Stimulated activated memory B cell treated with anti-CD40 and anti-IgM and Interleukin-4, amounts not matched to agents 10 μg/mL and 1 μg/mL and 100 μg/mL, for 72 hours (primary cell): ENCODE data around the gene SERINC5.
"Not testable (repeated sequence)": the region's sequence is repeated elsewhere in the genome, so short reads cannot be mapped to it uniquely, and the experiment has no call there.

ENCODE experiments used
- ATAC-seq: fragments of 150-1000 bp; cut with Tn5 transposase; 2 replicates; pipeline ENCODE4 v1.10.0; 2021
- H3K27ac Mint-ChIP-seq: one replicate; pipeline ENCODE4 v1.8.0; 2022; ENCODE audit warnings: mild to moderate bottlenecking, mixed read lengths
- H3K27me3 Mint-ChIP-seq: one replicate; pipeline ENCODE4 v1.8.0; 2022; ENCODE audit warnings: mixed read lengths
- H3K36me3 Mint-ChIP-seq: one replicate; pipeline ENCODE4 v1.8.0; 2022; ENCODE audit warnings: mixed read lengths
- H3K4me1 Mint-ChIP-seq: one replicate; pipeline ENCODE4 v1.8.0; 2022; ENCODE audit warnings: mixed read lengths
- H3K4me3 Mint-ChIP-seq: one replicate; pipeline ENCODE4 v1.8.0; 2022; ENCODE audit warnings: mild to moderate bottlenecking, moderate library complexity, mixed read lengths
- H3K9me3 Mint-ChIP-seq: one replicate; pipeline ENCODE4 v1.8.0; 2022; ENCODE audit warnings: mixed read lengths

Gene SERINC5

DNA sequence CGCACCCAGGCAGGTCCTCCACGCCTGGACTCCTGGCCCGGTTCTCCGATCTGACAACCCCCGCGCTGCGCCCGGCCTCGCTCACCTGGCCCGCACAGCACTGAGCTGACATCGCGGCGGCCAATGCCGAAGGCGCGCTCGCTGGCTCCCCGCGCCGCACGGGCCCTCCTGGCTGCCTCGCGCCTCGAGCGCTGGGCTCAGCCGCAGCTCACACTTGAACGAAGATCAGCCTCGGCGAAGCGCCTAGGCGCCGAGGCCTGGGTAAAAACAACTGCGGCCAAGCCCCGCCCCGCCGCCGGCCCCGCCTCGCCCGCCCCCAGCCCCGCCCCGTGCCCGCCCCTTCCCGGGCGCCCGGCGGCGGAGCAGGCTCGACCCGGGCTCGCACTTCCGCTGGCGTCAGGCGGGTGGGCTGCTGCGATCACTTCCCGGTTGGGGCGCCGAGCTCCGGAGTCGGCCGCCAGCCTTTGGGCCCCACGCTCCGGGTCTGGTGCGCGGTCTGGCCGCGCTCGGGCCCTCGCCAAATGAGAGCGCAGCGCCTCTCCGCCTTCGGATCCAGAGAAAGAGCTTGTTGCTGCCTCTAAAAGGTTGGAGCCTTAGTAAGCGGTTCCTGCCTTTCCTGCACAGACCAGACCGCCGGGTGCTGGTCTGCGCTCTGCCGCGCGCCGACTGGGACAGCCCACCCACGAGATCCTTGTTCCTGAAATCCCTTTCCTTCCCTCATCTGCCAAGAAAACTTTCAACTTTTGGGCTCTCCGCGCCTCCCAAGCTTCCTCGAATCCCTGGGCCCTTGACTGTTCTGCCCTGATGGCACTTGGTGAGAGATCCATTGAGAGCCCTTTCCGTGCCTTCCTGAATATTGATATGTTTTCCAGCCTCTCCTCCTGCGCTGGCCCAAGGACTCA lies at the start of gene SERINC5:
Gene SERINC5, minus strand, starts transcription at position 238 of the 902 bp plus-strand sequence. Its CDS starts 126 bp downstream, at position 112.
- Mint-ChIP-seq H3K27me3 (no peaks in the 10 kb centered on the region), H3K4me1 (peaks cover 32% of the 10 kb centered on the region), H3K9me3 (no peaks in the 10 kb centered on the region), H3K27ac (peak within 1 kb of the TSS; percentile 95), H3K36me3 (peaks cover 7% of the 10 kb centered on the region), H3K4me3 (peak within 1 kb of the TSS; percentile 94)
- ATAC-seq, result peak; percentile 93

DNA sequence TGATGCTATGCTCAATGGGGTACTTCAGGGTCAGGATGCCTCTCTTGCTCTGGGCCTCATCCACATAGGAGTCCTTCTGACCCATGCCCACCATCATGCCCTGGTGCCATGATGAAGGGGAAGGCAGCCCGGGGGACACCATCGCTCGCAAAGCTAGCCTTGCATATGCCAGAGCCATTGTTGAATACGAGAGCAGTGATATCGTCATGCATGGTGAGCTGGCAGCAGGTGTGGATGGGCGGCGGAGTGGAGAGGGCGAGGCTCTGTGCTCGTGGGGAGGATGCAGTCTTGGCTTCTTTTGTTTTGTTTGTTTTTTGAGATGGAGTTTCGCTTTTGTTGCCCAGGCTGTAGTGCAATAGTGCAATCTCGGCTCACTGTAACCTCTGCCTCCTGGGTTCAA lies 46.8 kb upstream of the SERINC5 start:
- no peak overlapping the region for H3K27ac Mint-ChIP-seq
- H3K36me3 Mint-ChIP-seq, result no peaks in the 10 kb centered on the region
- no peak for ATAC-seq
- peaks cover 28% of the 10 kb centered on the region for H3K27me3 Mint-ChIP-seq
- no peak overlapping the region for H3K4me3 Mint-ChIP-seq
- no peaks in the 10 kb centered on the region for H3K9me3 Mint-ChIP-seq
- H3K4me1 Mint-ChIP-seq, result no peaks in the 10 kb centered on the region

DNA sequence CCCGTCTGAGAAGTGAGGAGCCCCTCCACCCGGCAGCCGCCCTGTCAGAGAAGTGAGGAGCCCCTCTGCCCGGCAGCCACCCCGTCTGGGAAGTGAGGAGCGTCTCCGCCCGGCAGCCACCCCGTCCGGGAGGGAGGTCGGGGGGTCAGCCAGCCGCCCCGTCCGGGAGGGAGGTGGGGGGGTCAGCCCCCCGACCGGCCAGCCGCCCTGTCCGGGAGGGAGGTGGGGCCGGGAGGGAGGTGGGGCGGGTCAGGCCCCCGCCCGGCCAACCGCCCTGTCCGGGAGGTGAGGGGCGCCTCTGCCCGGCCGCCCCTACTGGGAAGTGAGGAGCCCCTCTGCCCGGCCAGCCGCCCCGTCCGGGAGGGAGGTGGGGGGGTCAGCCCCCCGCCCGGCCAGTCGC lies 45.5 kb upstream of the SERINC5 start:
- not testable (repeated sequence) for H3K4me3 Mint-ChIP-seq, H3K4me1 Mint-ChIP-seq

DNA sequence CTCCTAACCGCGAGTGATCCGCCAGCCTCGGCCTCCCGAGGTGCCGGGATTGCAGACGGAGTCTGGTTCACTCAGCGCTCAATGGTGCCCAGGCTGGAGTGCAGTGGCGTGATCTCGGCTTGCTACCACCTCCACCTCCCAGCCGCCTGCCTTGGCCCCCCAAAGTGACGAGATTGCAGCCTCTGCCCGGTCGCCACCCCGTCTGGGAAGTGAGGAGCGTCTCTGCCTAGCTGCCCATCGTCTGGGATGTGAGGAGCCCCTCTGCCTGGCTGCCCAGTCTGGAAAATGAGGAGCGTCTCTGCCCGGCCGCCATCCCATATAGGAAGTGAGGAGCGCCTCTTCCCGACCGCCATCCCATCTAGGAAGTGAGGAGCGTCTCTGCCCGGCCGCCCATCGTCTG lies 44.9 kb upstream of the SERINC5 start:
- H3K9me3 Mint-ChIP-seq, H3K4me1 Mint-ChIP-seq, H3K4me3 Mint-ChIP-seq, ATAC-seq, H3K27ac Mint-ChIP-seq, H3K36me3 Mint-ChIP-seq: not testable (repeated sequence)
- H3K27me3 Mint-ChIP-seq, result peaks cover 26% of the 10 kb centered on the region

More for the DNA sequence above, 45.5 kb upstream of the SERINC5 start:
- H3K9me3 Mint-ChIP-seq, H3K36me3 Mint-ChIP-seq, ATAC-seq, H3K27ac Mint-ChIP-seq: not testable (repeated sequence)
- H3K27me3 Mint-ChIP-seq, result peaks cover 28% of the 10 kb centered on the region

DNA sequence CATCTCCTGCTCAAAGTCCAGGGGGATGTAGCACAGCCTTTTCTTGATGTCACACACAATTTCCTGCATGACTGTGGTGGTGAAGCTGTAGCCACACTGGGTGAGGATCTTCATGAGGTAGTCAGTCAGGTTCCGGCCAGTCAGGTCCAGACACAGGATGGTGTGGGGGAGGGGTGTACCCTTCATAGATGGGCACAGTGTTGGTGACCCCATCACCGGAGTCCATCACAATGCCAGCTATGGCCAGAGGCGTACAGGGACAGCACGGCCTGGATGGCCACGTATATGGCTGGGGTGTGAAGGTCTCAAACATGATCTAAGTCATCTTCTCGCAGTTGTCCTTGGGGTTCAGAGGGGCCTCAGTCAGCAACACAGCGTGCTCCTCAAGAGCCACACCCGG lies 44.3 kb upstream of the SERINC5 start:
- no peaks in the 10 kb centered on the region for H3K4me1 Mint-ChIP-seq
- no peaks in the 10 kb centered on the region for H3K36me3 Mint-ChIP-seq
- peaks cover 19% of the 10 kb centered on the region for H3K27me3 Mint-ChIP-seq
- H3K9me3 Mint-ChIP-seq, result no peaks in the 10 kb centered on the region
- H3K27ac Mint-ChIP-seq, result no peak overlapping the region
- ATAC-seq, result no peak
- H3K4me3 Mint-ChIP-seq, result no peak overlapping the region

GRCh38 chr5:80299601-80300000 lies 43.8 kb upstream of the SERINC5 start:
- Mint-ChIP-seq H3K9me3 (no peaks in the 10 kb centered on the region), H3K36me3 (no peaks in the 10 kb centered on the region), H3K27me3 (peaks cover 18% of the 10 kb centered on the region), H3K4me1 (no peaks in the 10 kb centered on the region), H3K27ac (no peak overlapping the region), H3K4me3 (no peak overlapping the region)
- no peak for ATAC-seq

DNA sequence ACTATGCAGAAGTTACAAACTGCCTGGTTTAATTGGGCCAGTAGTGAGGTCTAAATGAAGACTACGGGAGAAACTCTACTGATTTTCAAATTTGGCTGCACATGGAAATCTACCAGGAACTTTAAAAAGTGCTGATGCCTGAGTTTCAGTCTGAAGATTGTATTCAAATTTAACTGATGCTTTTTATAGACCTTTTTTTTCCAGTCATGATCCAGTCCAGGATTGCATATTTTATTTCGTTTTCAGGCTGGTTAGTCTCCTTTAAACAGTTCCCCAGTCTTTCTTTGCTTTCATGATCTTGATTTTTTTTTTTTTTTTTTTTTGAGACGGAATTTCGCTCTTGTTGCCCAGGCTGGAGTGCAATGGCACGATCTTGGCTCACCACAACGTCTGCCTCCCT lies 40.3 kb upstream of the SERINC5 start:
- ATAC-seq, result no peak
- peaks cover 10% of the 10 kb centered on the region for H3K27me3 Mint-ChIP-seq
- no peak overlapping the region for H3K4me3 Mint-ChIP-seq
- no peaks in the 10 kb centered on the region for H3K36me3 Mint-ChIP-seq
- H3K9me3 Mint-ChIP-seq, result no peaks in the 10 kb centered on the region
- no peaks in the 10 kb centered on the region for H3K4me1 Mint-ChIP-seq
- no peak overlapping the region for H3K27ac Mint-ChIP-seq

- Mint-ChIP-seq H3K27ac (no peak overlapping the region), H3K4me1 (no peaks in the 10 kb centered on the region), H3K4me3 (no peak overlapping the region), H3K27me3 (no peaks in the 10 kb centered on the region), H3K9me3 (no peaks in the 10 kb centered on the region), H3K36me3 (no peaks in the 10 kb centered on the region)
- no peak for ATAC-seq
Observed at GRCh38 chr5:80291761-80292160, 35.9 kb upstream of the SERINC5 start.

GRCh38 chr5:80289320-80289719 lies 33.5 kb upstream of the SERINC5 start:
- ATAC-seq, result no peak
- H3K27ac Mint-ChIP-seq, result no peak overlapping the region
- peaks cover 17% of the 10 kb centered on the region for H3K27me3 Mint-ChIP-seq
- no peaks in the 10 kb centered on the region for H3K9me3 Mint-ChIP-seq
- peaks cover 7% of the 10 kb centered on the region for H3K4me1 Mint-ChIP-seq
- no peaks in the 10 kb centered on the region for H3K36me3 Mint-ChIP-seq
- no peak overlapping the region for H3K4me3 Mint-ChIP-seq

DNA sequence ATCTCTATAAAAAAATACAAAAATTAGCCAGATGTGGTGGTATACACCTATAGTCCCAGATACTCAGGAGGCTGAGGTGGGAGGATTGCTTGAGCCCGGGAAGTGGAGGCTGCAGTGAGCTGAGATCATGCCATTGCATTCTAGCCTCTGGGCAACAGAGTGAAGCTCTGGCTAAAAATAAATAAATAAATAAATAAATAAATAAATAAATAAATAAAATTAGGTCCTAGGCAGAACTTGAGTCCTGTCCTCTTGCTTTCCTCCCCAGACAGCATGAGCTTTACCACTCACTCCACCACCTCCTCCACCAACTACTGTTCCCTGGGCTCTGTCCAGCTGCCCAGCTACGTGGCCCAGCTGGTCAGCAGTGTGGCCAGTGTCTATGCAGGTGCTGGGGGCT lies 32.3 kb upstream of the SERINC5 start:
- peaks cover 12% of the 10 kb centered on the region for H3K4me1 Mint-ChIP-seq
- peak; percentile 53 for ATAC-seq

GRCh38 chr5:80284720-80285119 lies 28.9 kb upstream of the SERINC5 start:
- no peaks in the 10 kb centered on the region for H3K36me3 Mint-ChIP-seq
- peaks cover 5% of the 10 kb centered on the region for H3K9me3 Mint-ChIP-seq
- peaks cover 14% of the 10 kb centered on the region for H3K4me1 Mint-ChIP-seq
- ATAC-seq, result no peak
- H3K4me3 Mint-ChIP-seq, result no peak overlapping the region
- peaks cover 44% of the 10 kb centered on the region for H3K27me3 Mint-ChIP-seq
- H3K27ac Mint-ChIP-seq, result no peak overlapping the region

More for the DNA sequence above, 32.3 kb upstream of the SERINC5 start:
- Mint-ChIP-seq H3K36me3 (no peaks in the 10 kb centered on the region), H3K4me3 (no peak overlapping the region), H3K27me3 (peaks cover 29% of the 10 kb centered on the region), H3K27ac (no peak overlapping the region), H3K9me3 (peaks cover 3% of the 10 kb centered on the region)

- H3K4me3 Mint-ChIP-seq, result no peak overlapping the region
- H3K9me3 Mint-ChIP-seq, result peaks cover 5% of the 10 kb centered on the region
- no peak overlapping the region for H3K27ac Mint-ChIP-seq
Observed at GRCh38 chr5:80283360-80283759, 27.5 kb upstream of the SERINC5 start.

GRCh38 chr5:80282054-80282453 lies 26.2 kb upstream of the SERINC5 start:
- ATAC-seq, result no peak
- no peaks in the 10 kb centered on the region for H3K36me3 Mint-ChIP-seq
- peaks cover 44% of the 10 kb centered on the region for H3K27me3 Mint-ChIP-seq
- no peak overlapping the region for H3K27ac Mint-ChIP-seq
- peaks cover 14% of the 10 kb centered on the region for H3K4me1 Mint-ChIP-seq
- H3K9me3 Mint-ChIP-seq, result peaks cover 5% of the 10 kb centered on the region
- no peak overlapping the region for H3K4me3 Mint-ChIP-seq

More at GRCh38 chr5:80283360-80283759, 27.5 kb upstream of the SERINC5 start:
- H3K4me1 Mint-ChIP-seq, result peaks cover 14% of the 10 kb centered on the region
- no peak for ATAC-seq
- H3K27me3 Mint-ChIP-seq, result peaks cover 44% of the 10 kb centered on the region
- no peaks in the 10 kb centered on the region for H3K36me3 Mint-ChIP-seq

DNA sequence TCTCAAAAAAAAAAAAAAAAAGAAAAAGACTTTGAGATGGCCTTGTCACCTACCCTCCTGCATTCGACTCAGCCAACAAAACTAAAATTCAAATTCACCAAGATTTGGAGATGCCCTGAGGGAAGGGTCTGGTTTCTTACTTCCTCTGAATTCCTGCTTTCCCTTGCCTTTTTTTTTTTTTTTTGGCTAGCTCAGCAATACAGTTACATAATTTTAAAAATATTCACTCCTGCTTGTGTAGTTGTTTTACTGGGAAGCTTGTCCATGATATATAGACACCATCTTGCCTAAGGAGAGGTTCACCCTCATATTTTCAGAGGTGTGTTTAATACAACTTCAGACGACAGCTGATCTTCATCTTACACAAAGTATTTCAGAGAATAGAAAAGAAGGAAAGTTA lies 21.3 kb upstream of the SERINC5 start:
- Mint-ChIP-seq H3K36me3 (no peaks in the 10 kb centered on the region), H3K27me3 (peaks cover 11% of the 10 kb centered on the region), H3K4me3 (no peak overlapping the region), H3K4me1 (no peaks in the 10 kb centered on the region), H3K9me3 (no peaks in the 10 kb centered on the region), H3K27ac (no peak overlapping the region)
- no peak for ATAC-seq

GRCh38 chr5:80276186-80276585 lies 20.3 kb upstream of the SERINC5 start:
- H3K36me3 Mint-ChIP-seq, result no peaks in the 10 kb centered on the region
- ATAC-seq, result no peak
- H3K27me3 Mint-ChIP-seq, result peaks cover 1% of the 10 kb centered on the region
- H3K4me1 Mint-ChIP-seq, result no peaks in the 10 kb centered on the region
- no peaks in the 10 kb centered on the region for H3K9me3 Mint-ChIP-seq
- H3K27ac Mint-ChIP-seq, result no peak overlapping the region
- H3K4me3 Mint-ChIP-seq, result no peak overlapping the region

GRCh38 chr5:80275347-80275746 lies 19.5 kb upstream of the SERINC5 start:
- no peak for ATAC-seq
- Mint-ChIP-seq H3K9me3 (no peaks in the 10 kb centered on the region), H3K4me1 (peaks cover 2% of the 10 kb centered on the region), H3K27ac (no peak overlapping the region), H3K27me3 (no peaks in the 10 kb centered on the region), H3K36me3 (no peaks in the 10 kb centered on the region), H3K4me3 (no peak overlapping the region)
